OCI-LY3 (cell line): ENCODE results near the gene MYBPC3.

Source experiments
- CTCF ChIP-seq: fragments of 200-600, 300-600 bp; sonication (generic); IDR thresholded peaks from 2 replicates; pipeline ENCODE4 v1.5.1; 2014; ENCODE audit warnings: antibody characterized with exemption, low read length, low read depth
- EZH2phosphoT487 ChIP-seq: fragments of 200-600 bp; shearing (Covaris generic); IDR thresholded peaks from 2 replicates; pipeline ENCODE4 v1.6.1; 2018; ENCODE audit warnings: antibody characterized with exemption, mixed run types, low read depth

- TF ChIP-seq CTCF, result no peak
- no peak for TF ChIP-seq EZH2phosphoT487
These were observed 44.3 kb downstream of the MYBPC3 start for GRCh38 chr11:47308050-47308823.
